Measurements from ENCODE around the gene ZBTB17.

ZBTB17 gene

GRCh38 chr1:15945011-15945831 lies 30.7 kb downstream of the ZBTB17 start:
- DNase-seq = no peak

GRCh38 chr1:15944308-15945010 lies 31.4 kb downstream of the ZBTB17 start:
- no peak for DNase-seq

- no peak for DNase-seq
These were observed 32.0 kb downstream of the ZBTB17 start for GRCh38 chr1:15943992-15944307.

- DNase-seq = no peak
These were observed 32.4 kb downstream of the ZBTB17 start for GRCh38 chr1:15943328-15943991.

- DNase-seq = no peak
These were observed 33.1 kb downstream of the ZBTB17 start for GRCh38 chr1:15942661-15943327.

- DNase-seq = no peak
These were observed 33.8 kb downstream of the ZBTB17 start for GRCh38 chr1:15941899-15942660.

- DNase-seq = no peak
These were observed 34.7 kb downstream of the ZBTB17 start for GRCh38 chr1:15941044-15941840.

- DNase-seq = no peak
These were observed 35.5 kb downstream of the ZBTB17 start for GRCh38 chr1:15940110-15941043.

- no peak for DNase-seq
These were observed 36.5 kb downstream of the ZBTB17 start for GRCh38 chr1:15939181-15940109.

GRCh38 chr1:15938628-15939161 lies 37.2 kb downstream of the ZBTB17 start:
- DNase-seq = no peak

GRCh38 chr1:15937706-15938168 lies 38.2 kb downstream of the ZBTB17 start:
- peak; percentile 28 for DNase-seq

GRCh38 chr1:15937146-15937545 lies 38.8 kb downstream of the ZBTB17 start:
- no peak for DNase-seq

GRCh38 chr1:15936025-15936424 lies 39.9 kb downstream of the ZBTB17 start:
- no peak for DNase-seq

- no peak for DNase-seq
These were observed 40.6 kb downstream of the ZBTB17 start for GRCh38 chr1:15935056-15935950.

- DNase-seq = no peak
These were observed 41.5 kb downstream of the ZBTB17 start for GRCh38 chr1:15934211-15935055.

- DNase-seq = no peak
These were observed 42.2 kb downstream of the ZBTB17 start for GRCh38 chr1:15933684-15934083.

GRCh38 chr1:15932612-15933011 lies 43.3 kb downstream of the ZBTB17 start:
- no peak for DNase-seq
